Sigmoid colon (tissue), 3 donors: ENCODE measurements around the gene ONECUT3.

Experiments
- POLR2A ChIP-seq, 2 donors: fragments of 450-650 bp; IDR thresholded peaks; one replicate each; pipeline ENCODE4 v1.6.1; 2016; ENCODE audit warnings: antibody characterized with exemption in 2 of 2, mild to moderate bottlenecking in 2 of 2, moderate library complexity in 2 of 2
- TF ChIP-seq, protein P1 (sequence below), 4 experiments: fragments of 450-650 bp in 3 of 4; fragments of 200-600 bp in 1 of 4; IDR thresholded peaks; one replicate each; pipeline ENCODE4 v1.5.1; 2016 to 2019; ENCODE audit warnings: antibody characterized with exemption in 4 of 4, mild to moderate bottlenecking in 3 of 4, moderate library complexity in 2 of 4

DNA sequence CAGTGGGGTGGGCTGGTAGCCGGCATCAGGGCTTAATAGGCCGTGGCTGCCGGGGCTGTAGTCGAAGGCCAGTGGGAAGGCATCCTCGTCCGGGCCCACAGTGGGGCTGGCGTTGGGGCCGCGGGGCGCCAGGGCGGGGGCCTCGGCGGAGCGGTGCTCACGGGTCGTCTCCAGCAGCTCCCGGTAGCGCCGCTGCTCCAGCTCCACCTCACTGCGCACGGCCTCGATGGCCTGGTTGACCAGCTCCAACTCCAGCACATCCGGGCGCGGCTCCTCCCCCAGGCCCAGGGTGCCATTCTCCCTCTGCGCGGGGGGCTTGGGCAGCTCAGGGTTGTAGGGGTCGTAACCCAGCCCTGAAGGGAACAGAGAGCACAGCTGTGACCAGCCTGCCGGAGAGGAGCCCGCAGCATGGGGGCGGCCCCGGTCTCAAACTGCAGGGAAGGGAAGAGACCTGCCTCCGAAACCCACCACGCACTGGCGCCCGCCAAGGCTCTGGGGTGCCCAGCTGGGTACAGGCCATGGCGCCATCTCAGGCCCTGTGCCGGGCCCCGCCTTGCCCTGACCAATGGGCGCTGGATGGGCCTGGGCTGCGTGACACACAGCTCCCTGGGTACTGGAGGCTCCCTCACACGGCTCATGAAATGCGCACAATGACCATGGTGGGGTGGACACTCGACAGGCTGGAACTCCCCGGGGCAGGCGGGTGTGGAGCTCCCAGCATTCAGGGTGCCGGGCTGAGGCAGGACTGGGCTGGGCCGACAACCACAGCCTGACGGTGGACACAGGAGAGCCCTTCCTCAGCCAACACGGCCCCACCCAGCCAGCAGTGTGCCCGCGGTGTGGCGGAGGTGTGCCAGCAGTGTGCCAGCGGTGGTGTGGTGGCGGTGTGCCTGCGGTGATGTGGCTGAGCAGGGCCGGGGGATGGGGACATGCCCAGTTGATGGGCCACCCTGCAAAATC, 75.3 kb downstream of the ONECUT3 start:
- TF ChIP-seq, protein P1, sequence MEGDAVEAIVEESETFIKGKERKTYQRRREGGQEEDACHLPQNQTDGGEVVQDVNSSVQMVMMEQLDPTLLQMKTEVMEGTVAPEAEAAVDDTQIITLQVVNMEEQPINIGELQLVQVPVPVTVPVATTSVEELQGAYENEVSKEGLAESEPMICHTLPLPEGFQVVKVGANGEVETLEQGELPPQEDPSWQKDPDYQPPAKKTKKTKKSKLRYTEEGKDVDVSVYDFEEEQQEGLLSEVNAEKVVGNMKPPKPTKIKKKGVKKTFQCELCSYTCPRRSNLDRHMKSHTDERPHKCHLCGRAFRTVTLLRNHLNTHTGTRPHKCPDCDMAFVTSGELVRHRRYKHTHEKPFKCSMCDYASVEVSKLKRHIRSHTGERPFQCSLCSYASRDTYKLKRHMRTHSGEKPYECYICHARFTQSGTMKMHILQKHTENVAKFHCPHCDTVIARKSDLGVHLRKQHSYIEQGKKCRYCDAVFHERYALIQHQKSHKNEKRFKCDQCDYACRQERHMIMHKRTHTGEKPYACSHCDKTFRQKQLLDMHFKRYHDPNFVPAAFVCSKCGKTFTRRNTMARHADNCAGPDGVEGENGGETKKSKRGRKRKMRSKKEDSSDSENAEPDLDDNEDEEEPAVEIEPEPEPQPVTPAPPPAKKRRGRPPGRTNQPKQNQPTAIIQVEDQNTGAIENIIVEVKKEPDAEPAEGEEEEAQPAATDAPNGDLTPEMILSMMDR (IDR thresholded peaks at IDR 0.05), result no peak
- no peak for TF ChIP-seq POLR2A (IDR thresholded peaks at IDR 0.05)
